HG03025 (cell line): ENCODE measurements around the gene NSUN5.
"Not testable (repeated sequence)": the region's sequence is repeated elsewhere in the genome, so short reads cannot be mapped to it uniquely, and the experiment has no call there.

Experiments
- ATAC-seq: cut with Tn5 transposase; IDR thresholded peaks from one replicate; pipeline ENCODE4 v1.9.1; 2021; ENCODE audit warnings: mild to moderate bottlenecking, moderate library complexity; ENCODE audit not compliant: unreplicated experiment, low FRiP score

NSUN5 gene

DNA sequence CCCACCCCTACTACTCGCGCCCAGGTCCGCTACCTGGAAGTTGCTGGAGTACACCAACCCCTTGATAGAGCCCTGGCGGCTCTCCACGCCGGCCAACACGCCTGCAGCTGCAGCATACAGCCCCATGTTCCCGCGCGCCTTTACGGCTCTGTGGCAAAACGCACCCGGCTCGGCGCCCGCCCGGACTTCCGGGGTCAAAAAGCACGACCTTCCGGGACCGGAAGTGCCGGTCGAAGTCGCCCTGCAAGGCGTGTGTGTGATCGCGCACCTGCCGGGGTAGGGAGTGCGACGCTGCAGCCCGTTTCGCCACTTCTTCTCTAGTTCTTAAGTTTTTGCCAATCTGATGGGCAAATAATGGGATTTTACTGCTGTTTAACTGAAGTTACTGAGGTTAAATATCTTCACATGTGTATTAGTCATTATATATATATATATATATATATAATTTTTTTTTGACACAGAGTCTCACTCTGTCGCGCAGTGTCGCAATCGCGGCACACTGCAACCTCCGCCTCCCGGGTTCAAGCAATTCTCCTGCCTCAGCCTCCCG, at the start of gene NSUN5:
Gene NSUN5, minus strand, starts transcription at position 162 of the 550 bp plus-strand sequence. Its CDS starts 36 bp downstream, at position 126.
- peak; percentile 75 for ATAC-seq

DNA sequence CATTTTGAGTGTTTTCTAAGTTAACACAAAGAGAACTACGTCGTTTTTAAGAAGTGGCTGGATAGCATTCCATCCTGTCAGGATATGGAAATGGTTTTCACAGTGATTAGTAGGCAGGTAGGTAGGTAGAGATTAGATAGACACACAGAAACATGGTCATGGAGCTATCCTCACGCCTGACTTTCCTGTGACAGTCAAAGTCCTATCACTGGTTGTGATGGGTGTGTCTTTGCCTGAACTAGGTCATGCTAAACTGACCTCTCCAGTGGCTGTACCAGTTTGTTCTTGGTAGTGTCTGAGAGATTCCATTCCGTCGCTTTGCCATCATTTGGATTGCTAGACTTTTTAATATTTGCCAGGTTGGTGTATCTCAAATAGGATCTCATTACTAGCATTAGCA, 47.5 kb upstream of the NSUN5 start:
- no peak for ATAC-seq

- no peak for ATAC-seq
Observed at GRCh38 chr7:73354821-73355220, 46.2 kb upstream of the NSUN5 start.

DNA sequence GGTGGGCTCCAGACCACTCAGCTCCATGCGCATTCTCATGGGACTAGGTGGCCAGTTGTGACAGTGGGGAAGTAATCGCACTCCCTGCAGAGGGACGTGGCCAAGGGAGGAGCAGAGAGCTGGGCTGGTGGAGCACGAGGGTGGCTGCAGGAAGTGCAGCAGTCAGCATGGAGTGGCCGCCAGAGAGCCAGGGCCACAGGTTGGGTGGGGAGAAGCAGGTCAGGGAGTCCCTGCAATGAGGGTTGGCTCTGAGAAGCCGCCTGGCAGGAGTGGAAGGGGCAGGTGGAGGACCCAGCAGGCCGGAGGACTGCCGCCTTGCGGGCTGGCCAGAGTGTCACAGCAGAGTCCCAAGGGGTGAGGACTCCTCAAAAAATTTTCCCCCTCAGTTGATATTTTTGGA, 45.6 kb upstream of the NSUN5 start:
- ATAC-seq = no peak

DNA sequence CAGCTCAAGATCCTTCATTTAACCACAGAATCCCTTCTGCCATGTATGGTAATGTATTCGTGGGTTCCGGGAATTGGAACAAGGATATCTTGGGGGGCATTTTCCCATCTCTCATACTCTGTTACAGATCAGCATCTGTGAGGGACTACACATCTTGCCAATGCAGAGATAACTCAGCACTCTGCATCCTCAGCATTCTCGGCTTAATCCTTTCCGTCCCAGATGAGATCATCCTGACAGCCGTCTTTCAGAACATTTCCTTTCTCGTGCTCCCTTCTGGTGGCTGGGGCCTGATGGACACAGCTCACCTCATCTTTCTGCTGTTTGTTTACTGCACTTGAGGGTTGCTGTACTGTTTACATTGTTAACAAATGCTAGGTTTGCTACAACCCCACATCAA, 44.6 kb upstream of the NSUN5 start:
- no peak for ATAC-seq

DNA sequence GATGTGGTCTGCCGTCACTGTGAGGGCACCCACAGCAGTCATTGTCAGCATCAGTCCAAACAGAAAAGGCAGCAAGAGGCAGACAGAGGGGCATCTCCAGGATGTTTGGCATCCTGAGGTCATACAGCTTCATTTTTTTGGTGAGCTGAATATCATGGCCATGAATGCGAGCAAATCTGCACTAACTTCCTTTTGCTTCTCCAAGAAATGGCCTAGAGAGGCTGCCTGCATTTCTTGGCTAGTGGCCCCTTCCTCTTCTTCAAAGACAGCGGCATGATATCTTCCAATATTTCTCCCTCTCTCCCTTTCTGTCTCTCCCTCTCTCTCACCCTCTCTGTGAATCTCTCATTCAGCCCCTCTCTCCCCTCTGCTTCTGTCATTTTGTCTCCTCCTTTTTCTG, 44.2 kb upstream of the NSUN5 start:
- no peak for ATAC-seq

- no peak for ATAC-seq
Observed at GRCh38 chr7:73351447-73352167, 43.0 kb upstream of the NSUN5 start.

GRCh38 chr7:73350306-73351068, 41.9 kb upstream of the NSUN5 start:
- ATAC-seq = no peak

GRCh38 chr7:73349763-73350162, 41.1 kb upstream of the NSUN5 start:
- ATAC-seq = no peak

DNA sequence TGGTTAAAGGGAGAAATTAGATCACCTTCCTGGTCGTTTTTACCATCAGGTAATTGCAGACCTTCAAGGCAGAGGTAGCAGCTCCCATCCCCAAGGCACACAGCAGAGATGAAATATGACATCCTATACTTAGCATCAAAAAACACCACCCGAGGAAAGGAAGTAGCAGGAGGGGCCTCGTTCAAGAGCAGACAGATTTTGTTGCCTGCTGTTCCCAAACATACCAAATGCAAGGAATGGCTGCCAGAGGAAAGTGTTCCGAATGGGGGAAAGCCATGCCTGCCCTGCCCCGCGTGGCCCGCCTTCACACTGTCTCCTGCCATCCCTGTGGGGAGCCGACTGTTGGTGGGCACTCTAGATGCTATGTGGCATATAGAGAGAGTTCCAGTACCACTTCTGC, 37.3 kb upstream of the NSUN5 start:
- no peak for ATAC-seq

GRCh38 chr7:73345538-73345937, 36.9 kb upstream of the NSUN5 start:
- ATAC-seq = no peak

DNA sequence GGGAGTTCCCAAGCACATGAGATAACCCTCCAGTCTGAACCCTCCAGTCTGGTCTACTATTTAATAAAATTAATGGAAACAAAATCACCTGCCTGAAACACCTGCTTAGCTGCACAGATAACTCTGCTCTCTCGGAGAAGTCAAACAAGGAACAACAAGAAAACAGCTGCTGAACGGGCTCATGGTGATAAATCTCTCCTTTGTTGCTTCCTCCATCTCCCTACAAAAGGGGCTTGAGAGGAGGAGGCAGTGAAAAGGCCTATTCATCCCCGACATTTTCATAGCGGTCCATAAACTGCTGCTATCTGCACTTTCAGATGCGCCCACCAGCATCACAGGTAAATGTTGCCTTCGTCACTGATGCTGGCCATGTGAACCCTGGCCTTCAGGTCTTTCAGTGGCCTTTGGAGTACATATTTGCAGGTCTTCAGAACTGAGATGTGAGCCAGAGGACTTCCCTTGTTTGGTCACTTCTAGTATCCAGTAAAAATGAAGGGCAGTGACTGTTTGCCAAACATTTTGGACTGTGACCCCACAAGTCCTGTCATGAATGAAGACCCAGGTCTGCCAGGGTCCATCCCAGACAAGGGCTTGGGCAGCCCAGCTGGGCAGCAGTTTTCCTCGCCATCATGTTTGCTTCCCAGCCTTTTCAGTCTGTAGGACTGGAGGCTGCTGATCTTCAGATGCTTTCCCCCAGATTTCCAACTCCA, 35.2 kb upstream of the NSUN5 start:
- ATAC-seq = no peak

GRCh38 chr7:73342645-73343044, 34.0 kb upstream of the NSUN5 start:
- ATAC-seq = no peak

DNA sequence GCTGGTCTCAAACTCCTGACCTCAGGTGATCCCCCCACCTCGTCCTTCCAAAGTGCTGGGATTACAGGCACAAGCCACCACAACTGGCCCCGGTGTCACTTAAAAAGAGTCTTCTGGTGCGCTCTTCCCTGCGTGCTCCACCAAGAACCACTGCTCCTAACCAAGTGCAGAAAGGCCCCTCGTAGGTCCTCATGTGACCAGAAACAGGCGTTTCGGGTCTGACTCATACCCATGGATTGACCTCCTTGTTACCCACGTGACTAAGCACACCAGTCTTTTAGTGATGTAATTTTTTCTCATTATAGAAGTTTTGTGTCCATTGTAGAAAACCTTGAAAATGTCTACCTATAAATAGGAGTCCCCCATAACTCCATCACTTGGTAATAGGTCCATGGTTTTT, 33.3 kb upstream of the NSUN5 start:
- ATAC-seq = no peak

GRCh38 chr7:73340514-73340913, 31.9 kb upstream of the NSUN5 start:
- no peak for ATAC-seq

DNA sequence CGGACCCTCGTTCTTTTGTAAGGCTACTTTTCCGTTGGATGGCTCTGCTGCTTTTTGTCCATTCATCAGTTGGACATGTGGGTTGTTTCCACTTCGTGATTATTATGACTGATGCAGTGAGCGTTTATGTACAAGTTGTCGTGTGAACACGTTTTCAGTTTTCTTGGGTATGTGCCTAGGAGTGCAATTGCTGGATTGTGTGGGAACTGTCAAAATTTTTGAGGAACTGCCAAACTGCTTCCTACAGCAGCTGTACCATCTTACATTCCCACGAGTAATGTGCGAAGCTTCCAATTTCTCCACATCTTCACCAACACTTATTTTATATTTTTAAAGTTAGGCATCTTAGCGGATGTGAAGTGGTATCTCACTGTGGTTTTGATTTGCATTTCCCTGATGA, 29.7 kb upstream of the NSUN5 start:
- ATAC-seq = no peak

DNA sequence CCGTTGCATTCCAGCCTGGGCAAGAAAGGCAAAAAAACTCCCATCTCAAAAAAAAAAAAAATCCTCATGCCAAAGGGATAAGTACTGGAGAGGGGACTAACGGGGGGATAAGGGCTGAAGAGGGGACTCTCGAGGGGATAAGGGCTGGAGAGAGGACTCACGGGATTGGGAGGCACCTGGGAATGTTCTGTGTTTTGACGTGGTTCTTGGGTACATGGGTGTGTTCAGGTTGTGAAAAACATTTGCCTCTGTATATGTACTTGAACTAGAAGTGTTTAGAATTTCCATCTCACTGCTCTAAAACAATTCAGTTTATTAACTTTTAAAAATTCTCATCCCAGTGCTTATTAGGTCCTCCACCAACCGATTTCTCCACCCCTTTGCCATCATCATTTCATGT, 23.8 kb upstream of the NSUN5 start:
- no peak for ATAC-seq

DNA sequence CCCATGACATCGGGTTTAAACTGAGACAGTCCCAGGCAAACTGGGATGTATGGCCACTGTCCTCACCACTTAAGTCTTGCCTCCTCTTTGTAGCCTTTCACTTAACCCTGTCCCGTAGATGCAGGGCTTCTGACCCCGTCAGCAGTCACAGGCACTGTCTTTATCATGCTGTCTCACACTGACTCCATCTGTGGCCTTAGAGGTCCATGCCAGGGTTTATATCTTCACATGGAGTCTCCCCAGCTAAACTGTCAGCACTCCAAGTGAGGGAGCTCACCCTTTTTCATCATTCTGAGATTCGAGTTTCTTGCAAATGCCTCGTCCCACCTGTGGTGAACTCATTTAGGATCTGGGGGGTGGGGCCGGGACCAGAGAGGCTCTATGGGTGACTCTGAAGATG, 22.1 kb upstream of the NSUN5 start:
- no peak for ATAC-seq

DNA sequence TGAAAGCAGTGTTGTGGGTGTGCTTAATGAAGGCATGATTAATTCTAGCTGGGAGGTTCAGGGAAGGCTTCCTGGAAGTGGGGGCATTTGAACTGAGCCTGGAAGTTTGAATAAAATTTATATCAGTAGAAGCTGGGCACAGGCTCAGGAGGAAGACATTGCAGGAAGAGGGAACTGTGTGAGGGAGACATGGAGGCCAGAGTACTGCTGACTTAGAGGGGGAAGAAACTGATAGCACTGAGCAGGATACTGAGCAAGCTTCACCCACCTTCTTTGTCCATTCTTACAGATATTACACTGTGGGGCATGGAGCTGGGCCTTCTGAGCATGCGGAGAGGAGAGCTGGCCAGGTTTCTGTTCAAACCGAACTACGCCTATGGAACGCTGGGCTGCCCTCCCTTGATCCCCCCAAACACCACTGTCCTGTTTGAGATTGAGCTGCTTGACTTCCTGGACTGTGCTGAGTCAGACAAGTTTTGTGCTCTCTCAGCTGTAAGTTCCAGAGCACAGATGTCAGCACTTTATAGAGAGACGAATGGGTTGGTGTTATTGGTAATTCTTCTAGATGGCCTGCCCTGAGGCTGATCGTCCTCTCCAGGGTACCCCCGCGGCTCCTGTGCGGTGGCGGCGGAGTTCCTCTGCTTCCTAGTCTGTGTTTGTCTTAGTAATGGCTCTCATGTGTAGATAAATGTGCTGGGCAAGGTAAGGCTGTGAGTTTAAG, 21.4 kb upstream of the NSUN5 start:
- no peak for ATAC-seq

DNA sequence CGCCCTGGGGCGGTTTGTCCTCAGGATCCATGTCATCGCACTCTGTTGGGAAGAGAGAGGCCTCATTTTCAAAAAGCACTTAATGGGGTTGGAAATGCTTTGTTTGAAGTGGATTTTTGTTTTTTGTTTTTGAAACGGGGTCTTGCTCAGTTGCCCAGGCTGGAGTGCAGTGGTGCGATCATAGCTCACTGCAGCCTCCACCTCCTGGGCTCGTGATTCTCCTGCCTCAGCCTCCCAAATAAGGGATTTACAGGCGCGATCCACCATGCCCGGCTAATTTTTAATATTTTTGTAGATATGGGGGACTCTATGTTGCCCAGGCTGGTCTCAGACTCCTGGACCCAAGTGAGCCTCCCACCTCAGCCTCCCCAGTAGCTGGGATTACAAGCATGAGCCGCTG, 20.1 kb upstream of the NSUN5 start:
- ATAC-seq = no peak

DNA sequence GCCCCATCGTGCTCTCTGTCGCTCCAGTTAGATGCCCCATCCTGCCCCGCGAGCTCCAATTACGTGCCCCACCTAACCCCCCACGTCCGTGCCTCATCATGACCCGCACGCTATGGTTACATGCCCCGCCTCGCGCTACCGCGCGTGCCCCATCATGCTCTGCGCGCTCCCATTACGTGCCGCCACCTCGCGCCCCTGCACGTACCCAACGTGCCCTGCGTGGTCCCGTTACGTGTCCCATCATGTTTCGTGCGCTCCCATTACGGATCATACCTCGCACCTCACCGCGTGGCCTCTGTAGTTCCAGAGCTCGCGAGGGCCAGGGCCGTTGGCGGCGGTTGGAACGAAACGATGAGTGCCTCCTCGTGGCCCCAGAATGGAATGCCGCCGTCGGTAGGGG, 19.3 kb upstream of the NSUN5 start, which contains the start of the genes FKBP6 and TRIM50:
Gene FKBP6, plus strand, starts transcription at position 240 of the 400 bp plus-strand sequence. CDS start 268 bp downstream, outside the sequence.
Gene TRIM50, minus strand, starts transcription at position 161 of the 400 bp plus-strand sequence. CDS start 3,295 bp downstream, outside the sequence.
- ATAC-seq = not testable (repeated sequence)
